RCC 7860 (cell line): Measurements from ENCODE around the gene ENTHD1.

Experiments used
- DNase-seq: peaks from one replicate; pipeline ENCODE4 v3.0.0-alpha.2; 2015; ENCODE audit warnings: low spot score
- FAIRE-seq: peaks from 2 replicates; lab custom pipeline; 2012; peaks lifted over from hg19 to GRCh38; lab: Jason Lieb, UNC

The ENTHD1 gene

GRCh38 chr22:39893526-39893925 is at the start of gene ENTHD1:
TSS of gene ENTHD1 (minus strand) at chr22:39893760. CDS start at chr22:39887748, 6,012 bp downstream.
- DNase-seq, result no peak
- no peak for FAIRE-seq

DNA sequence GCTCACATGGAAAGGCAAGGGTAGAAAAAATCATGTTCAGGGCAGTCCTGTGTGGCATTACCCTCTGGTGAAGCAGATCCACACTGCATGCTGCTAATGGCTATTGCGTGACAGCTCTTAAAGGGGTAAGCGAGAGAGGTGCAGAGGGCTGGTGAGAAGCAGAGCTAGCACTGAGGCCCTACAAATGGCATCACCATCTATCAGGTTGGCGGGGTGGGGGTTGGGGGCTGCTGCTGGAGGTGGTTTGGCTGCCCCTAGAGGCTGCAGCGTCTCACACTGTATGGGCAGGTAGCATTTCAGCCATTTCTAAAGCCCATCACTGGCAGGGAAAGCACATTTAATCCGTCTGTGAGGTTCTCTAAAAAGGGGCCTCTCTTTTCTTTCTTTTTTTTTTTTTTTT is 49.8 kb upstream of the ENTHD1 start:
- DNase-seq (no peak), FAIRE-seq (no peak)

- DNase-seq (no peak), FAIRE-seq (no peak)
Measured at GRCh38 chr22:39942439-39943230, 49.1 kb upstream of the ENTHD1 start.

- DNase-seq (no peak), FAIRE-seq (no peak)
Measured at GRCh38 chr22:39941601-39942000, 48.0 kb upstream of the ENTHD1 start.

DNA sequence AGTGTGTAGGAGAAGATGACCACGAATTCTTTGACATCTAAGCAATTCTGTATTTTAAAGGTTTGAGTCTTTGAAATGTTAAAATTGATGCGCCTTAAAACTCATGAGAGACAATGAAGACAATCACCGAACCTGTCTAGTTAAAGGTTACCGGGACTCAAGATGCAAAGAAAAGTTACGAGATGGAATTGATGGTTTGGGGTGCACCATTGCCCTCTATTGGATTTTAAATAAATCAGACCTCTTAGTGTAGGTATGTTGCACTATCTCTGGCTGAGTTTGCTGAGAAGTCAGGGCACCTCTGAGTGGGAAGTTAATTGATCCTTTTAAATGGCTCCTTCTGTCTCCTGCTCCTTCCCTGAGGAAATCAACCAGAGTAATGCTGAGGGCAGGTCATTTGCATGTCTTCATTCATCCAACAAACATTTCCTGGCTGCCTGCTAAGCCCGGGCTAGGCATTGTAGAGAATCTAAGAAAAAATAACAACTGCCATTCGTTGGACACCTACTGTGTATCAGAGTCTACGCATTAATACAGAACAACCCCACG is 47.3 kb upstream of the ENTHD1 start:
- no peak for DNase-seq
- no peak for FAIRE-seq

DNA sequence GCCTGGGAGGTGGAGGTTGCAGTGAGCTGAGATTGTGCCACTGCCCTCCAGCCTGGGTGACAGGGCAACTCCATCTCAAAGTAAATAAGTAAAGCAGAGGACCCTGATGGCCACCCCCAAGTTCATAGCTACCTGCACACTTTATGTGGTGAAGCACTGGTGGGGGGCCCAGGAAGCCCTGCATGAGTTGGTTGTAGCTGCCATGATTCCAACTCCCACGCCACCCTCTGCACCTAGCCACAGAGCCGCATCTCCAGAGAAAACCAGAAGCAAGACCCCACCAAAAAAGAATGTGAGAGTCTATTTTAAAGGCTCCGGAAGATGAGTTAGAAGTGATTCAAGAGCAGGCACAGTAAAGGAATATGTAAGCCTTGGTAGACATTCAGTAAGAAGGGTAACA is 46.3 kb upstream of the ENTHD1 start:
- DNase-seq (no peak), FAIRE-seq (no peak)

- DNase-seq, result no peak
- no peak for FAIRE-seq
Measured at GRCh38 chr22:39938509-39939111, 45.0 kb upstream of the ENTHD1 start.

DNA sequence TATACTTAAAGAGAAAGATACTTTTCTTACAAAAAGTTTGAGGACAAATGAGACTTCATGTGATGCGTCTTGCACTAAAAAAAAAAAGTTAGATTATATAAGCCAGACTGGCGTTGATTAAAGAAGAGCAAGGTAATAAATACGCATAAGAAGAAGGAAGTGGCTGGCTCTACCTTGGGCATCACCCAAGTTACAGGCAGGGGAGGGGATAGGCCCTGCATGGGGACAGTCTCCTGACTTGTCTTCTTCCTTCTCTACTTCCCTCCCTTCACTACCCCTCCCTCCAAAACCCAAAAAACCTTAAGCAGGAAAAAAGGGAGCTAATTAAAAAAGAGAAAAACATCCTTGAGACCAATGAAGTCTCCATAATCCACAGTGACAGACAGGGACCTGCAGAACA is 44.3 kb upstream of the ENTHD1 start:
- no peak for FAIRE-seq
- DNase-seq, result no peak

- DNase-seq (no peak), FAIRE-seq (no peak)
Measured at GRCh38 chr22:39936523-39937145, 43.1 kb upstream of the ENTHD1 start.

DNA sequence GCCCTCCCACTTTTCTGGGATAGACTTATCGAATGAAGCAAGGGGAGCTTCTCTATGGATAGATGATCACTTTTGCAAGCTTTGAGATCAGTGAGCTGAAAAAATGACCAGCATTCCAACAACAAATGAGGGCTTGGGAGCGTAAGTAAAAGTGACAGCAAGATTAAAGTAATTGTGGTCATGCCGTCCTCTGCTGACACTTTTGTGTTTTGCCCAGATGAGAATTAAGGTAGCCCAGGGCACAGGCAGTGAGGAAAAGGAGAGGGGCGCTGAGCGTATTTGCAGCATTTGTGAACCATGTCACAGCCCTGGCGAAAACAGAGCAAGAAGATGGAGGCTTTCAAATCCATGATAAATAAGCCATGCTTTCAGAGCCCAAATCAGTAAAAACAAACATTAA is 42.1 kb upstream of the ENTHD1 start:
- DNase-seq (no peak), FAIRE-seq (no peak)

DNA sequence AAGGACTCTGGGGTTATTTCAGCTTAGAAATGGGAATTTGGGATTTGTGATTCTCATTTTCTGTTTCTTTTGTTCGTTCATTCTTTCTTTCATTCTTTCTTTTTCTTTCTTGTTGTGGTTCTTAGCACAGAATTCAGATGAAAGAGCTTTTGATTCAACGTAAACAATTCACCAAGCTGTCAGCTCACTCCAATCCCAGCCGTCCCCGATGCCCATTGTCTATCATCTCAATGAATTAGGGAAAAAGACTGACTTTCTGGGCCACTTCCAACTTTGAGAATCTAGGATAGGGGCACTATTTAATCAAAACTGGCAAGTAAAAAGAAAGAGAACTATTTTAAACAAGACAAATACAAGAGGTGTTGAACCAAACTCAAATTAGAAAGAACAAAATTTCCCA is 41.6 kb upstream of the ENTHD1 start:
- DNase-seq, result no peak

DNA sequence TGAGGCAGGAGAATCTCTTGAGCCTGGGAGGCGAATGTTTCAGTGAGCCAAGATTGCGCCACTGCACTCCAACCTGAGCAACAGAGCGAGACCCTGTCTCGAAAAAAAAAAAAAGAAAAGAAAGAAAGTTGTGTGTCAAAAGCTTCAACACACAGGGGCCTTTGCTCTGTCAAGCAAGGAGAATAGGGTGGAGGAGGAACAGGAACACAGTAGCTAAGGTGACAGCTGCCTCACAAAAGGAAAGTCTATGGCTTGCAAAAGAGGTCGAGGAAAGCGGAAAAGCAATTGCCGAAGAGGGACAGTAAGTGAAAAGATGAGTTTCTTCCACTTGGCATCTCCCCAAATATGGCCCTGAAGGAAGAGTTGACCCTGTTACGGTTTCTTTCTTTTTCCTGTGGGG is 40.2 kb upstream of the ENTHD1 start:
- no peak for FAIRE-seq
- no peak for DNase-seq

More for the DNA sequence above, 41.6 kb upstream of the ENTHD1 start:
- FAIRE-seq, result no peak

DNA sequence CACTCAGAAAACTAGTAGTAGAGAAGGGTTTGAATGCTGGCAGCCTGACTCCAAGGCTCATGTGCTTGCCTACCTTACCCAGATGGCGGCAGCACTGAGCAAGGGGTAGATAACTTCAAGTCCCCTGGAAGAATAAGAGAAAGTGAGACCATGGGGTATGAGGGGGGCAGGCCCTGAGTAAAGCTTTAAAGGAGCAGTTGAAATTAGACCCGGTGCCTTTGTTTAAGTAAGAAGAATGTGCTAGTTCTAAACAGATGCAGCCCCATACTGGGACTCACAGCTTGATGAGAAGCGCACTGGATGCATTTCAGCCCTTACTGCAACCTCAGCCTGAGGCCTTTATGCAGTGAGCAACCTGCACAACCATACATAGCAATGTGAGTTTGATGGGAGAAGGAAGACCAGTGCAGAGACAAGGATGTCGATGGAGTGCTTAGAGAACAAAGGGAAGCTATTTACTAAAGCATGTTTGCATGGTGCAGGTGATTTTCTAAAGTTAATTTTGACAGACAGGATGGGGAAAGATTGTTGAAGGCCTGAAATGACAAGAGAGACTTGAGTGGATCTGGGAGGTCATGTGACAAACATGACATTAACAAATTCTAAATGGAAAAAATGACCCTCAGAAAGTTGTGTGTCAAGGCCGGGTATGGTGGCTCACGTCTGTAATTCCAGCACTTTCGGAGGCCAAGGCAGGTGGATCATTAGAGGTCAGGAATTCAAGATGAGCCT is 39.5 kb upstream of the ENTHD1 start:
- no peak for FAIRE-seq
- no peak for DNase-seq

DNA sequence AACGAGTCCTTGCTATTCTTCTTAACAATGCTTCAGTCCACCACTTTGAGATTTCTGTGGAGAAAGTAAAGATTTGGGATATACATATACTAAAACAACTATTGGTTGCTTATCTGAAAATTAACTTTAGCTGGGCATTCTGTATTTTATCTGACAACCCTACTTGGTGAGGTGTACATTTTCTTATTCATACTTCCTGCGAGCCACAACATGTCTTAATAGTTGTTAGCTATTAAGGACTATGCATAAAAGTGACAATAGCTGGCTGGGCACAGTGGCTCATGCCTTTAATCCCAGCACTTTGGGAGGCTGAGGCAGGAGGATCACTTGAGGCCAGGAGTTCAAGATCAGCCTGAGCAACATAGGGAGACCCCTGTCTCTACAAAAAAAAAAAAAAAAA is 38.6 kb upstream of the ENTHD1 start:
- no peak for DNase-seq
- no peak for FAIRE-seq

GRCh38 chr22:39931251-39931650 is 37.7 kb upstream of the ENTHD1 start:
- no peak for DNase-seq
- FAIRE-seq, result no peak

DNA sequence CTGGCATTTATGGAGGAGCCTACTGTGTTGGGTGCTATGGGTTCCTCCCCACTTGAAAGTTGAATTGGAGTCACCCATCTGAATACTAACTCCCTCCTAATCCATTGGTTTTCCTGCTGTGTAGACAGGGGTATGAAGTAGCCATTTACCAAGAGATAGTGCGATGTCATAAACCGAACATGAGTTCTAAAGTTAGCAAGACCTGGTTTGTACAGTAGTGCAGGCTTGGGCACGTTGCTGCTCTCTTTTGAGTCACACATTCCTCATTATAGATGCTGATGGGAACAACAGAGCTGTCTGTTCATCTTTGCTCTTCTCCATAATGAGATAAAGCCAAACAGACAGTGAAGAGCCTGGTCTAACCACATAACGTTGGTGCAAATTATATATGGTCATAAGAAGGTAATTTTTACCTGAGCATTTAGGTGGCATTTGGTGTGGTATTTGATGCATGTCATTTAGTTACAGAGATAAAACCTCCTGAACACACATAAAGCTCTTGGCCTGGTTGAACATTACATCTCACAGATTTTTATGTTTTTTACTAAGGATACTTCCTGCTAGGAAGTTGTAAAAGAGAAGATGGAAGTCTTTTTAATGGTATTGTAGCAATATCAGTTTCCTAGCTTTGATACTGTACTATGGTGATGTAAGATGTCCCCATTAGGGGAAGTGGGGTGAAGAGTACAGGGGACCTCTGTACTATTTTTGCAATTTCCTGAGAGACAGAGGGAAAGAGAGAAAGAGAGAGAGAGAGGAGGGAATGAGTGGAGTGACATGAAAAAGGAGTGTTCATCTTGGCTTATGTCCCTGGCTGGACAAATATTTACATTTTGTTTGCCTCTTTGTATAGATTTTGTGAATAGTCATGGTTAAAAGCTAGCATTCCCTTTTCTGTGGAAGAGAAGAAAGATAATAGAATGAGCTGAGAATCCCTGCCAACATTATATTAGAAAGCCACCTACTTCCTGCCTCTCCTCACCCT is 35.3 kb upstream of the ENTHD1 start:
- FAIRE-seq, result no peak
- DNase-seq, result no peak

DNA sequence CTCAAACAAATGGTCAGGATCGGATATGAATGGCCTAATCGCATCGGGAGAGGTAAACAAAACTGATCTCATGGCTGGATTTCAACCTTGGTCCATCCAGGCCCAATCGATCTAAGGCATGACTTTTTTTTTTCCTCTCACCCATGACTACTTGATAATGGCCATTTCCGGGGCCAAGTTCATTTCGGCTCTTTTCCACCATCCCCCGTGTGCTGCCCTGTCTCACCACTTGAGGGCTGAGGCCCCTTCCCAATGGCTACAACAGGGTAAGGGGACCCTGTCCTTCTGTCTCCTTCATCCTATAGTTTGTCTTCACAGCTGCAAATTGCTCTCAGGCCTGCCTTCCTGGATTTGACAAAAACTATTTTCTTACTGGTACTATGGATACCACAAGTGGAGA is 34.0 kb upstream of the ENTHD1 start:
- FAIRE-seq (no peak), DNase-seq (no peak)

GRCh38 chr22:39926753-39927152 is 33.2 kb upstream of the ENTHD1 start:
- FAIRE-seq, result no peak
- no peak for DNase-seq

GRCh38 chr22:39925909-39926679 is 32.5 kb upstream of the ENTHD1 start:
- no peak for DNase-seq
- FAIRE-seq, result no peak
